Stimulated activated CD4-positive, alpha-beta T cell treated with anti-CD3 and anti-CD28 coated beads, Interleukin-2, amount 100 ng/mL, for 4 hours (primary cell): ENCODE measurements around the gene INHA.

Source experiments
- DNase-seq: peaks from one replicate; pipeline ENCODE4 v3.0.0-alpha.2; 2020; ENCODE audit warnings: low read depth

Gene INHA

DNA sequence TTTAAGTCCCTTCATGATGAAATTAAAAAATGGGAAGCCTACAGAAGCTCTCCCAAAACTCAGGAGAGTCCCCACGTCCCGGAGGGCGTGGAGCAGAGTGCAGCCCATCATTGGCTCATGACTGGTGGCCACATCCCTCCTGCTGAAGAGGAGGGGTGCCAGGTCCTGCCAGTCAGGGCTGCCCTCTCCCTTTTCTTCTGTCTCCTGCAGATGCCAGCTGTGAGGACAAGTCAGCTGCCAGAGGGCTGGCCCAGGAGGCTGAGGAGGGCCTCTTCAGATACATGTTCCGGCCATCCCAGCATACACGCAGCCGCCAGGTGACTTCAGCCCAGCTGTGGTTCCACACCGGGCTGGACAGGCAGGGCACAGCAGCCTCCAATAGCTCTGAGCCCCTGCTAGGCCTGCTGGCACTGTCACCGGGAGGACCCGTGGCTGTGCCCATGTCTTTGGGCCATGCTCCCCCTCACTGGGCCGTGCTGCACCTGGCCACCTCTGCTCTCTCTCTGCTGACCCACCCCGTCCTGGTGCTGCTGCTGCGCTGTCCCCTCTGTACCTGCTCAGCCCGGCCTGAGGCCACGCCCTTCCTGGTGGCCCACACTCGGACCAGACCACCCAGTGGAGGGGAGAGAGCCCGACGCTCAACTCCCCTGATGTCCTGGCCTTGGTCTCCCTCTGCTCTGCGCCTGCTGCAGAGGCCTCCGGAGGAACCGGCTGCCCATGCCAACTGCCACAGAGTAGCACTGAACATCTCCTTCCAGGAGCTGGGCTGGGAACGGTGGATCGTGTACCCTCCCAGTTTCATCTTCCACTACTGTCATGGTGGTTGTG, 2.6 kb downstream of the INHA start:
- no peak for DNase-seq

DNA sequence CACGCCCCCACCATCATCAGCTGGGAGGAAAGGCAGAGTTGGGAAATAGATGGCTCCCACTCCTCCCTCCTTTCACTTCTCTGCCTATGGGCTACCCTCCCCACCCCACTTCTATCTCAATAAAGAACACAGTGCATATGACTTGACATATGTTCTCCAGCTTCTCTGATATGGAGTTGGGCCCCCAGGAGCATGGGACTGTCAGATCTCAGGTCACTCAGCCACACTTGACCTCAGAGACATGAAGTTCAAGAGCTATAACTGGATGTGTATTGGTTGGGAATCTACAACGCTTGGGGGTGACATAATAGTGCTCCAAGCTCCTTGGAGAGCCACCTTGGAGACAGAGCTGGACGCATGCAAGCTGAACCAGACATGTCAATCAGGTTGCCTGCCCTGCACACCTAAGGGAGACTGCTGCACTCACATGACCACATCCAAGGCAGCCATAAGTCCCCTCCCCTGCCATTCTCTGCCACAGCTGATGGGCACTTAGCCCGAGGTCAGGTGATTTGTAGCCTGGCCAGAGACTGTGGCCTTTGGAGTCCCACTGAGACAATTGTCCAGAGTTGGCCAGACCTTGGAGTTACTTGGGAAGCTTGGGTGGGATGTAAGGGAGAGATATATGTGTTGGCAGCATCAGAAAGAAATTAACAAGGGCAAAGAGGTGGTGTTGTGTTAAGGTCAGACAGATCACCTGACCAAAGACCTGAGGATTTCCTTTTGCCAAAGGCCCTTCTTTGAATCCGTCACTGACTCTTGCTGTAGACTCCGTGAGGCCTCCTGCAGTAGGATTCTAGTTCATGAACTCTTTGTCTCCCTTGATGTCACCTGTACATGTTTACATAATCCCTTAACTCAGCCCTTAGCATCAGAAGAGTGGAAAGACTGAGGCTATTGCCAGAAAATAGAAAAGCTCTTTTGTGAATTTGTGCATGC, 3.7 kb downstream of the INHA start:
- DNase-seq: no peak

DNA sequence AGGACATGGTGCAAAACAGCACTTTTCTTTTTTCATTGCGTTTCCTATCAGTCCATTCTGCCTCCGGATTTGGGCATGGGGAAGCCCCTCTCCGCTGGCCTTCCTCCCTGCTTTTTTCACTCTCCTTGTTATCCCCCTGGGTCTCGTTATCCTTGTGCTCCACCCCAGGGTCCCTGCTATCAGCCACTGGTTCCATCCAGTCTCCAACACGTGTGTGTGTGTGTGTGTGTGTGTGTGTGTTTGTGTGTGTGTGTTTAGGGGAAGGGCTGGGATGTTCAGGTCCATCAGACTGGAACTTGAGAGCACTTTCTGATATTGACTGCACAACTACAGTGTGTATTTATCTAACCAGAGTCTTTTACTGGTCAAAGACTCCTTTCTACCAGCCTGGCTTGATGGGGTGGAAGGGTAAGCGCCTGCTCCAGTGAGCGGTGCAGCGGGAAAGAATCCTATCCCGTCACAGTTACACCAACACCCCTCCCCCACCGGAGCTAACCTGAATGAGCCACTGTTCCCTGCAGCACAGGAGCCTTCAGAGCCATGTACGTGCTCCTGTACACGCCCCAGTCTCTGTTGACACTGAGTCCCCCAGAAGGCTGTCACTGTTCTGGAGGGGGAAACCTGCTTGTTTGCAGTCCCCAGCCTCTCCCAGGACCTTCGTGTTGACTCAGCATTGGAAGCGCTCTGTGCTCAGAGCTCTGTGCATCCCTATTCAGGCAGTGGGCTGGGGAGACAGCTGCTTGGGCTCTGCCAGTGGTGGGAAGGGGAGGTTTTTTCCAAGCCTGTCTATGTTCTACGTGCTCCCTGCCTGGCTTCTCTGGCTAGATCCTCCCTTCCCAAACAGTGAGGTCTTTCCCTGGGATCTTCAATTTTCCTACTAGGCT, 4.6 kb downstream of the INHA start:
- no peak for DNase-seq

GRCh38 chr2:219578811-219579613, 6.9 kb downstream of the INHA start:
- DNase-seq: no peak

DNA sequence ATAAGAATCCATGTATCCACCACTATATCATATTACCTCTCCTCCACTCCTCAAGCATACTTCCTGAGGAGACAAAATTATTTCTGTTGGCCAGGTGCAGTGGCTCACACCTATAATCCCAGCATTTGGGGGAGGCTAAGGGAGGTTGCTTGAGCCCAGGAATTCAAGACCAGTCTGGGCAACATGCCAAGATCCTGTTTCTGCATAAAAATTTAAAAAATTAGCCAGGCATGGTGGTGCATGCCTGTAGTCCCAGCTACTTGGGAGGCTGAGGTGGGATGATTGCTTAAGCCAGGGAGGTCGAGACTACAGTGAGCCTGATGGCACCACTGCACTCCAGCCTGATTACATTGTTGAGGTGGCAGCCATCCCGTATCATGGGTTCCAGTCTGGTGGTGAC, 9.2 kb downstream of the INHA start:
- DNase-seq: no peak

GRCh38 chr2:219591091-219591490, 19.0 kb downstream of the INHA start:
- no peak for DNase-seq

- DNase-seq: no peak
These were observed 20.6 kb downstream of the INHA start for GRCh38 chr2:219592736-219593135.

GRCh38 chr2:219593154-219593553, 21.0 kb downstream of the INHA start:
- DNase-seq: no peak

DNA sequence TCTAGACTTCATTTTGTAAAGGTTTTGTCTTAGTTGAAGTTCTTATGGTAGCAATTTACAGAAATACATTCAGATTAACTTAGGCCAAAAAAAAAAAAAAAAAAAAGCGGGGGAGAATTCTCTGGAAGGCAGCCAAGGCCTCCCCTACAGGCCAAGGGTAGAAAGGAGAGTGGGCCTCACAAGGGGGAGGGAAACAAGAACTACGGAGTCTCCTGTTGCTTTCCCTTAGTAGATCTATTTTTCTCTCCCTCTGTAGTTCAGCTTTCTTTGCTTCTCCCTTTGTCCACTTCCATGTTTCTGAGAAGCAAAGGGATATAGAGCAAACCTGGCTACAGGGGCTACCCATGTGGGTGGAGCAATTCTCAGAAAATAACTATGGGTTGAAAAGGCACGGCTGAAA, 23.1 kb downstream of the INHA start:
- DNase-seq: no peak

DNA sequence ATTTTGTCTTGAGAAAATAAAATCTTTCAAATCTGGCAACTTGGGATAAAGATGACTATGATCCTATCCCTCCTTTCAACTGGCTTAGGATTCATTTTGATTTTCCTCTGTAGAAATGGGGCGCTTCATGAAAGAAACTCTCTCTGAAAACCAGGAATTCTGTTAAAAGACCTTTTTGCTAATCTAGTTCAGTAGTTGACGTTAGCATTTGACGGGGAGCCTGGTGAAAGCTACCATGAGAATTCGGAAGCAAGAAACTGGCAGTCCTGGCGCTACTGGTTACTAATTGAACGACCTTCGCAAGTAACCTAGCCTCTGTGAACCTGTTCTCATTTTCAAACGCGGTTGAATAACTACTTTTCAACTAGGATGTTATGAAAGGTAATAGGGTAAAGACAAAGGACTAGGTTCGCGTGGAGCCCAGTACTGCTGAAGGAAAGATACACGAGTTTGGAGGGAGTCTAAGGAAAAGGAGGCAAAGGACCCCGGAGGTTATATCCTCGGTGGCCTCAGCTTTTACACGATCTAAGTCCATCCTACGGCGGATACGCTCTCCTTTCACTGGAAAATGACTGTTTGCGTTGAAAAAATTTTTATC, 24.9 kb downstream of the INHA start:
- no peak for DNase-seq

- DNase-seq: peak; percentile 81
These were observed 25.6 kb downstream of the INHA start, which contains the start of gene STK11IP for GRCh38 chr2:219597552-219598307. STK11IP (plus strand) TSS chr2:219597857; CDS start chr2:219598120, 263 bp downstream.

- DNase-seq: no peak
These were observed 26.4 kb downstream of the INHA start for GRCh38 chr2:219598308-219599078.

GRCh38 chr2:219603771-219604170, 31.7 kb downstream of the INHA start:
- no peak for DNase-seq

DNA sequence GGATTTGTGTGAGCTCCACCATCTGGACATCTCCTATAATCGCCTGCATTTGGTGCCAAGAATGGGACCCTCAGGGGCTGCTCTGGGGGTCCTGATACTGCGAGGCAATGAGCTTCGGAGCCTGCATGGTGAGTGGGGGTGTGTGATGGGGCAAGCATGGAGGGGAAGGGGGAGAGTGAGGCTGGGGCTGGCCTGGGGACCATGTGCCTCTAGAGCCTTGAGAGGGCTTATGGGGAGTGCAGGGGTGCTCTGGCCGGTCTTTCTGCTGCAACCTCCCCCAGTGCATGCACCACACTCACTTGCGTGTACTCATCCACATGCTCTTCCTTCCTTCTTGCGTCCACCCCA, 33.5 kb downstream of the INHA start:
- no peak for DNase-seq

- no peak for DNase-seq
These were observed 35.8 kb downstream of the INHA start for GRCh38 chr2:219607931-219608330.

GRCh38 chr2:219608399-219608964, 36.4 kb downstream of the INHA start:
- no peak for DNase-seq

DNA sequence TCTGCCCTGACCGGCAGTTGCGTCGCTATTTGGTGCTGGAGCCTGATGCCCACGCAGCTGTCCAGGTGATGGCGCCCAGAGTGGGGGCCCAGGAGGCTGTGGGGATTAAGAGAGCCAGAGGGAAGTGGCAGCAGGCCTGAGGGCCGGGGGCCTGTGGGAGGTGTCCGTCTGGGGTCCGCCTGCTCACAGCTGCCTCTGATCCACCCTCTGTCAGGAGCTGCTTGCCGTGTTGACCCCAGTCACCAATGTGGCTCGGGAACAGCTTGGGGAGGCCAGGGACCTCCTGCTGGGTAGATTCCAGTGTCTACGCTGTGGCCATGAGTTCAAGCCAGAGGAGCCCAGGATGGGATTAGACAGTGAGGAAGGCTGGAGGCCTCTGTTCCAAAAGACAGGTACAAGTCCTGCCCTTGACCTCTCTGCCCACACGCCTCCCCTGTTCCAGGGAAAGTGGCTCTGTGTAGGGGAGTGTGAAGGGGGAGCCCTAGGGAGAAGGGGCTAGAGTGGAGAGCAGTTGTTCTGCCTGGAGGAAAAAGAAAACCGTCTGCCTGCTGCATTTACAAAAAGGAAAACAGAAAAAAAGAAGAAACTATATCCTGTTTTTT, 37.1 kb downstream of the INHA start:
- no peak for DNase-seq

DNA sequence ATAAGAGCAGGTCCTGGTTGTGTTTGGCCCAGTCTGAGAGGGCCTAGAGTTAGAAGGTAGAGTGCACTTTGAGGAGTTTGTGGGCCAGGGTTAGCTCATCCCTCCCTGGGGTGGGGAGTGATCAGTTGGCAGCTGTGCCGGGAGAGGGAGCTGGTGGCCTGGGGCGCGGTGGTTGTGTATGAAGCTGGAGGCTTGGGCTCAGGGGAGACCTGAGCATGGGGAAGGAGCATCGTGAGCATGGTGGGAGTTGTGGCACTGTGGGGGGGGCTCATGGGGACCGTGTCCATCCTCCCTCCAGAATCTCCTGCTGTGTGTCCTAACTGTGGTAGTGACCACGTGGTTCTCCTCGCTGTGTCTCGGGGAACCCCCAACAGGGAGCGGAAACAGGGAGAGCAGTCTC, 39.2 kb downstream of the INHA start:
- DNase-seq: no peak
